ENCODE data around the gene TRPM3.
"Not testable (repeated sequence)": the region's sequence is repeated elsewhere in the genome, so short reads cannot be mapped to it uniquely, and the experiment has no call there.

DNA sequence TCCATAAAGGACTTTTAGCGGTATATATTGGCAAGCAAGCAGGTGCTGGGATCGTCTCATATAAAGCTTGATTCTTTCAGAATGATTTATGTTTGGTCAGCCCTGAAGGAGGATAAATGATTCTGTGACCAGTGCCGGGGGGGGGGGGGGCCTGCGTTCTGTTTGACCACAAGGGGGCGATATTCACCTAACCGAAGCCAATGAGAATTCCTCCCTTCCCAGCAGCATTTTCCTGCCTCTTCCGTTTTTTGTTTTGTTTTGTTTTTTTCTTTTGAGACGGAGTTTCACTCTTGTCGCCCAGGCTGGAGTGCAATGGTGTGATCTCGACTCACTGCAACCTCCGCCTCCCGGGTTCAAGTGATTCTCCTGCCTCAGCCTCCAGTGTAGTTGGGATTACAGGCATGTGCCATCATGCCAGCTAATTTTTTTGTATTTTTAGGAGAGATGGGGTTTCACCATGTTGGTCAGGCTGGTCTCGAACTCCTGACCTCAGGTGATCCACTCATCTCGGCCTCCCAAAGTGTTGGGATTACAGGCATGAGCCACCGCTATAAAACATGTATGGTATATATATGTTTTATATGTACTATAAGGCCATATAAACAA, 492.2 kb downstream of the TRPM3 start:
- TF ChIP-seq, protein P1, sequence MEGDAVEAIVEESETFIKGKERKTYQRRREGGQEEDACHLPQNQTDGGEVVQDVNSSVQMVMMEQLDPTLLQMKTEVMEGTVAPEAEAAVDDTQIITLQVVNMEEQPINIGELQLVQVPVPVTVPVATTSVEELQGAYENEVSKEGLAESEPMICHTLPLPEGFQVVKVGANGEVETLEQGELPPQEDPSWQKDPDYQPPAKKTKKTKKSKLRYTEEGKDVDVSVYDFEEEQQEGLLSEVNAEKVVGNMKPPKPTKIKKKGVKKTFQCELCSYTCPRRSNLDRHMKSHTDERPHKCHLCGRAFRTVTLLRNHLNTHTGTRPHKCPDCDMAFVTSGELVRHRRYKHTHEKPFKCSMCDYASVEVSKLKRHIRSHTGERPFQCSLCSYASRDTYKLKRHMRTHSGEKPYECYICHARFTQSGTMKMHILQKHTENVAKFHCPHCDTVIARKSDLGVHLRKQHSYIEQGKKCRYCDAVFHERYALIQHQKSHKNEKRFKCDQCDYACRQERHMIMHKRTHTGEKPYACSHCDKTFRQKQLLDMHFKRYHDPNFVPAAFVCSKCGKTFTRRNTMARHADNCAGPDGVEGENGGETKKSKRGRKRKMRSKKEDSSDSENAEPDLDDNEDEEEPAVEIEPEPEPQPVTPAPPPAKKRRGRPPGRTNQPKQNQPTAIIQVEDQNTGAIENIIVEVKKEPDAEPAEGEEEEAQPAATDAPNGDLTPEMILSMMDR (IDR thresholded peaks at IDR 0.05; ENCODE audit: low read depth, low read length, missing input control), result not testable (repeated sequence)
- not testable (repeated sequence) for TF ChIP-seq TAF1 (conservative IDR thresholded peaks at IDR 0.05); SP1 (IDR thresholded peaks at IDR 0.05); GABPA (IDR thresholded peaks at IDR 0.05 in 1 of 2, conservative IDR thresholded peaks at IDR 0.05 in 1 of 2)
- TF ChIP-seq, protein P2, sequence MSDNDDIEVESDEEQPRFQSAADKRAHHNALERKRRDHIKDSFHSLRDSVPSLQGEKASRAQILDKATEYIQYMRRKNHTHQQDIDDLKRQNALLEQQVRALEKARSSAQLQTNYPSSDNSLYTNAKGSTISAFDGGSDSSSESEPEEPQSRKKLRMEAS (IDR thresholded peaks at IDR 0.05), result not testable (repeated sequence)

Measured in liver (tissue), 3 donors.